SK-N-MC (cell line): ENCODE results near the gene PRC1.

ENCODE experiments used
- EZH2 ChIP-seq: fragments of 200-600 bp; sonication (generic); IDR thresholded peaks from one replicate; pipeline ENCODE4 v1.6.1; 2017; ENCODE audit warnings: antibody characterized with exemption
- FOXP2 ChIP-seq: optimal IDR thresholded peaks from 2 replicates; pipeline ENCODE3; 2011; ENCODE audit warnings: mild to moderate bottlenecking, moderate library complexity; ENCODE audit not compliant: insufficient read depth; ENCODE audit errors: extremely low read length, control extremely low read depth
- POLR2AphosphoS5 ChIP-seq: IDR thresholded peaks from 2 replicates; pipeline ENCODE4 v1.6.1; 2012; ENCODE audit warnings: mild to moderate bottlenecking, low read depth, low read length, borderline replicate concordance

GRCh38 chr15:90989040-90989768, 5.1 kb downstream of the PRC1 start:
- TF ChIP-seq EZH2 (no peak), POLR2AphosphoS5 (no peak), FOXP2 (no peak)
